Kasumi-1 (cell line): ENCODE results near the gene LRRC61.
"Not testable (repeated sequence)": the region's sequence is repeated elsewhere in the genome, so short reads cannot be mapped to it uniquely, and the experiment has no call there.

Experiments
- DNase-seq, 2 experiments: peaks; one replicate each; lab custom pipeline; 2025; lab: John Stamatoyannopoulos, UW

Gene LRRC61

DNA sequence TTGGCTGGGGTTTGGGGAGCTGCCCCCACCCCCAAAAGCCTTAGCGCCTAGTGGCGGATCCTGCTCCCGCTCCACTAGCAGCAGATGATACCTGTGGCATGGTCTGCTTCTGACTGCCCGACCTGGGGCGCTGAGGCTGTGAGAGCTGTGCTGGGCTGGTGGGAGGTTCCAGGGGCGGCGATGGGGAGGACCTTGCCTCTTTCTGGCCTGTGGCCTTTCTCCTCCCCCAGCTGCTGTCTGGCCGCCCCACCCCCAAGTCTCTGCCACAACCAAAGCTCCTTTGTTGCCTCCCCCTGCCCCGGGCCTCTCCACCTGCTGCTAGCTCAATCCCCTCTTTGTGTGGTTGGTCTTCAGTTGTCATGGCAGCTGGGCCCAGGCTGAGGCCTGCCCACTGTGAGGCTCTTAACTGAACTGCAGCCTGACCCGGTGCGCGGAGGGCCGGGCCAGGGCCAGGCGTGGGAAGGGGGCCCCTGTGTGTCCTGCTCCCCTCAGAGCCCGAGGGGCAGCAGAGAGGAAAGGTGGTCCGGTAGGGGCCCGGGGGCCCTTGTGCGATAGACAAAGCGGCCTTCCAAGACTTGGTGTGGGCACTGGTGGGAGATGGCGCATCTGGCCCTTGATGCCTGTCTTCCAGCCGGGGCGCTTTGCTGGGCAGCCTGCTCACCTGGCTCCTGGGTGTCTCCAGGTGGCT is 60.7 kb downstream of the LRRC61 start:
- no peak for DNase-seq

DNA sequence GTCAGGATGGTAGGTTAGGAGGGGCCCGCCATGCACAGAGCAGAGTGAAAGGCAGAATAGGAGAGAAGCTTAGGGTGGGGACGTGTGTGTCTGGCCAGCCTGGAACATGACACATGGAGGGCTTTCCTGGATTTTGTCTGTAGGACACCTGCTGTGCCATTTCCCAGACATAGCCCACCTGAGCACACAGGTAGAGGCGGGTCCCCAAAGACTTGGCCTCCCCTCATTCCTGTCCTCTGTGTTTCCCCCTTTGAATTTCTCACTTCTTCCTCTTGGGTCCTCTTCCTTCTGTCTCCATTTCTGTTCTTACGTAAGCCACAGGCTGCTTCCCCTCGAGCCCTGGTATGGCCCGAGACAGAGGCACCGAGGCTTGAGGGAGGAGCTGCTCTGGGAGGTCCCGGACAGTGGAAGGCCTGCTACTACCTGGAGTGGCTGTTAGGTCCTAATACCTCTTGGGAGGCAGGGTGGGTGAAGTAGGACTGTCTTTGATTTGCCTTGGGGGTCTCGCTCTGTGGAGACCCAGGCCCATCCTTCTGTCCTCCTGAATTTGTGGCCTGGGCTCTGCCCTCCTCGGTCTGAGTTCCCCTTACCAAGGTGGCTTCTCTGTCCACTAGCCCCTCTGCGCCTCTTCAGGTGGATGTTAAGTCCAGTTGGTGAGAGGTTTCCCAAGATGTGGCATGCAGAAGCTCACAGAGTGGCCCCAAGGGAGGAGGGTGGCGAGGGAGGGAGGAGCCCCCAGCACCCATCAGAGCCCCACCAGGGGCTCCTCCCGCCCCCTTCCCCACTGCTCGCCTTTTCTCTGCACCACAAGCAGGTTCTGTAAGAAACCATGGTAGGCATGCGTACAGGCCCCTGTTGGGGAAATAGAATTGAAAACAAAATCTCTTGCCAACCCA is 61.5 kb downstream of the LRRC61 start:
- DNase-seq = peak in 1 of 2 experiments; percentile 38

DNA sequence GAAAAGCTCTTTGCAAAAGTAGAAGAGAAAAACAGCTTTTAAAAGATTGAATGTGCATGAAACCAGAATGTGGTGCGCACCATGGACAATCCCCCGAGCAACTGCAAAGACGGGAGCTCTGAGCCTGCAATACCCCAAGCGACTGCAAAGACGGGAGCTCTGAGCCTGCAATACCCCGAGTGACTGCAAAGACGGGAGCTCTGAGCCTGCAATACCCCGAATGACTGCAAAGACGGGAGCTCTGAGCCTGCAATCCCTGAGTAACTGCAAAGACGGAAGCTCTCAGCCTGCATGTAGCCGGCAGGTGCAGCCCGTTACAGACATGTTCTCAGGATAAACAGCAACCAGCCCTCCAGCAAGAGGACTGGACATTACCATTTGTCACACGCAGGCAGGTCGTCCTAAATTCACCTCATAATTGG is 62.2 kb downstream of the LRRC61 start:
- DNase-seq = no peak

DNA sequence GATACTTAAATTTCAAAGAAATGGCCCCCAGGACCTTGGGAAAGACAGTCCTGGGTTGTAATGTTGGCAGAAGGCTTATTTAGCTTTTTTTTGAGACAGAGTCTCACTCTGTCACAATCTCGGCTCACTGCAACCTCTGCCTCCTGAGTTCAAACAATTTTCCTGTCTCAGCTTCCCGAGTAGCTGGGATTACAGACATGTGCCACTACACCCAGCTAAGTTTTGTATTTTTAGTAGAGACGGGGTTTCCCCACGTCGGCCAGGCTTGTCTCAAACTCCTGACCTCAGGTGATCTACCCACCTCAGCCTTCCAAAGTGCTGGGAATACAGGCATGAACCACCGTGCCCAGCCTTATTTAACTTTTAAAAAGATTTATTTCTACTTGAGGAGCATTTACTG is 62.7 kb downstream of the LRRC61 start:
- not testable (repeated sequence) for DNase-seq
